HL-60/S4 treated with retinoic acid at 250 ng/mL for 4 days and 3 days (cell line): ENCODE measurements around the gene OBP2A.
"Not testable (repeated sequence)": the region's sequence is repeated elsewhere in the genome, so short reads cannot be mapped to it uniquely, and the experiment has no call there.

ENCODE experiments used
- in situ Hi-C: fragments of 300-500 bp; cut with MboI; formaldehyde crosslinking; loops from 2 replicates; pipeline ENCODE4 v1.7.0; 2022; ENCODE audit warnings: low sequenced_read_pairs

OBP2A gene

DNA sequence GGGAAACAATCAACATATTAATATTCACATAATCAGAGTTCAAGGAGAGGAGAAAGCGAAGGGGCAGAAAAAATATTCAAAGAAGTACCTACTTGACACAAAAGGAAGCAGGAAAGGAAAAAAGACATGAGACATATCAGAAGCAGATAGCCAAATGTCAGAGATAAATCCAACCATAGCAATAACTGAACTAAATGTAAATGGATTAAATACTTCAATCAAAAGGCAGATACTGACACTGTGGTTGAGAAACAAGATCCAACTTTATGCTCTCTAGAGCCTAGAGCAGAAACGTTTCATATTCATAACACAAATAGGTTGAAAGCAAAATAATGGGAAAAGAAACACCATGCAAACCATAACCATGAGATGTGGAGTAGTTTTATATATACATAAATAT, 36.5 kb upstream of the OBP2A start:
- in situ Hi-C loops = no loop called here

DNA sequence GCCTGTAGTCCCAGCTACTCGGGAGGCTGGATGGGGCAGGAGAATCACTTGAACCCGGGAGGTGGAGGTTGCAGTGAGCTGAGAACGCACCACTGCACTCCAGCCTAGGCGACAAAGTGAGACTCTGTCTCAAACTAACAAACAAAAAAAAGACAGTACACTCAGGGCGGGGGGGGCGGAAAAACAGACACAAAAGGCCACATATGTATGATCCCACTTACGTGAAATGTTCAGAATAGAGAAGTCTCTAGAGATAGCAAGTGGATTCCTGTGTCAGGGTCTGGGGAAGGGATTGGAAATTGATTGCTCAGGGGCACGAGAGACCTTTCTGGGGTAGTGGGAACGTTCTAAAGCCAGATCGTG, 33.7 kb upstream of the OBP2A start:
- in situ Hi-C loops = no loop called here

DNA sequence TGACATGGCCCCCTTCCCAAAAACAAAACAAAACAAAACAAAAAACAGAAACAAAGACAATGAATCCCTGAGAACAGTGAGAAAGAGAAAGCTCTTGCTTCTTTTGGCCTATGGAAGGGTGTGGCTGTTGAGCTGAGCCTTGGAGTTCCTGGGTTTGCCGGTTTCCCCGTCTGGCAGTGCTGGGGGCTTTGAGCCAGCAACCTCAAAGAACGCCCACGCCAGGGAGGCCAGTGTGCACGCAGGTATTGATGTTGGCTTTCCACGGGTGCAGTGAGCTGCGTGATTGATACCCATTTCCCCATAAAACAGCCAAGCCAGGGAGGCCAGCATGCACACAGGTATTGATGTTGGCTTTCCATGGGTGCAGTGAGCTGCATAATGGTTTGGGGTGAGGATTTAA, 33.0 kb upstream of the OBP2A start:
- in situ Hi-C loops = no loop called here

DNA sequence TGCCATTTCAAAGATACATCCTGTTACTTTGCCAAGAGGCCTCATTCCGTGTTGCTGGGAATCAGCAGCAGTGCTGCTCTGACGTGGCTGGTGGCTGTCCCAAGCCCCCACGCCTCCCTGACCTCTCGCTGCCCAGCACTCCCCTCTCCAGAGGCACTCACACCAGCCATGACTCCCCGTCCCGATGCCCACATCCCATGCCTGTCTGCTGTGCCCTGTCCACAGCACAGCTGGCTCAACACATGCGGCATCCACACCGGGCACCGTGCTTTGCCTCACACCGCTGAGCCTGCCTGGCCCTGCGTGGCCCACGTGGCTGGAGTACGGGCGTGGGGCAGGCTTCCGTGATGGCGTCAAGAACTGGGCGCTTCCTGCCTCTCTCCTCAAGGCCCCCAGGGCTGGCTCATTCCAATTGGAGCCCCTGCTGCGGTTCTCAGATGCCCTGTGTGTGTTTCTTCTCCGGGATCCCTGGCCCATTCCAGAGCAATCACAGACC, 32.5 kb upstream of the OBP2A start:
- in situ Hi-C loops = no loop called here

GRCh38 chr9:135513906-135514305, 32.0 kb upstream of the OBP2A start:
- in situ Hi-C loops = not testable (repeated sequence)

- in situ Hi-C loops = no loop called here
Observed at GRCh38 chr9:135514342-135515082, 31.4 kb upstream of the OBP2A start.

- in situ Hi-C loops = no loop called here
Observed at GRCh38 chr9:135515083-135515951, 30.6 kb upstream of the OBP2A start.

- in situ Hi-C loops = no loop called here
Observed at GRCh38 chr9:135516132-135516860, 29.6 kb upstream of the OBP2A start.

DNA sequence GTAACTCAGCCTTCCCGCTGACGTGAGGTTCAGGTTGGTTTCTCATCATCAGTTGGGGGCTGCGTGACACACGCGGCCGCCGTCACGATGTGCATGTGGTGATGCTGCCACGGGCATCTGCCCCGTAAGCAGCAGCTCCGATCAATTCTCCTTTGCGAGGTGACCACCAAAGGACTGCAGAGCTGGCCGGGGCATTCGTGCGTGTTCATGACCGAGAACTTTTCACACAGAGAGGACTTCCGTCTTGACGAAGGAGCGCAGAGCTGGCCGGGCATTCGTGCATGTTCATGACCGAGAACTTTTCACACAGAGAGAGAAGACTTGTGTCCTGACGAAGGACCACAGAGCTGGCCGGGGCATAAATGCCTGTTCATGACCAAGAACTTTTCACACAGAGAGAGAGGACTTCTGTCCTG, 28.5 kb upstream of the OBP2A start:
- in situ Hi-C loops = no loop called here

- in situ Hi-C loops = no loop called here
Observed at GRCh38 chr9:135519179-135519971, 26.6 kb upstream of the OBP2A start.

DNA sequence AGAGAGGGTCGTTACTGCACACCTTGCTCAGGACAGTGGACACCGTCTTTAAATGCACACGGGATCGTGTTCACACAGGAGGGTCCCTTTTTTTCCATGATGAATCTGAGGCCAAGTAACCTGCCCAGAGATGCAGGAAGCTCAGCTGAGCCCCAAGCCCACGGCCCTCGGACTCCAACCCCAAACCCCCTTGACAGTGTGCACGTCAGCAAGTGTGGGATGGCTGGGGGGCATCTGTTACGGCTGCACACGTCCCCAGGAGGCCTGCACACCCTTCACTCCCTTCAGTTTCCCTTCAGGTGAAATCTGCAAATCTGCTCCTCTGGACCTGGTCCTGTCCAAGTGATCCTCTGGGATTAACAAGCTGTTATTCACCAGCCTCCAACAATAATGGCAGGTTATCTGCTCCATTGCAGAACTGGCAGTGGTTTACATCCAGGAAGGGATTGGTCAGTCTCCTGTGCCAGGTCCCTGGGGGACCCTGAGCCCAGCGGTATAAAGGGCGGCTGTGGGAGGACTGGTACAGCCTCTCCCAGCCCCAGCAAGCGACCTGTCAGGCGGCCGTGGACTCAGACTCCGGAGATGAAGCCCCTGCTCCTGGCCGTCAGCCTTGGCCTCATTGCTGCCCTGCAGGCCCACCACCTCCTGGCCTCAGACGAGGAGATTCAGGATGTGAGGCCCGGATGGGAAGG, 24.9 kb upstream of the OBP2A start, which contains the start of gene LCN1:
Gene LCN1 (plus strand): TSS at position 525 of the 692 bp plus-strand sequence. CDS start 58 bp downstream, at position 583.
- in situ Hi-C loops = no loop called here

DNA sequence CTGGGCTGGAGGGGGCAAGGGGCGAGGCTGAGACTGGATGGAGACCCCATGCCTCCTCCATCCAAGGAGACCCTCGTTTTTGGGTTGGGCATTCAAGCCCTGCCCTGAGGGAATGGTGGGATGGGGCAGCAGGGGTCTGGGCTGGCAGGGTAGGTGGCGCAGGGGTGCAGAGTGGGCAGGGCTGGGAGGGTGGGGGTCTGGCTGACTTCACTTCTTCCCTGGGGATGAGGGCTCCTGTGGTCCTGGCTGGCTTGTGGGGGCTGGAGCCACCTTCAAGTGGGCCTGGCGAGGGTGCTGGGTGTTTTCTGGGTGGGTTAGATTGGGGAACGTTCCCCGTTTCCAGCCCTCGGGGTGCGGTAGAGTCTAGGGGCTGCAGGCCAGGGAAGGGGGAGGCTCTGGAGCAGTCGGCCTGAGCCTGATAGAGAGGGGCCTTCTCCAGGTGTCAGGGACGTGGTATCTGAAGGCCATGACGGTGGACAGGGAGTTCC, 24.3 kb upstream of the OBP2A start:
- in situ Hi-C loops = no loop called here

GRCh38 chr9:135522137-135522877, 23.6 kb upstream of the OBP2A start:
- in situ Hi-C loops = no loop called here

- in situ Hi-C loops = no loop called here
Observed at GRCh38 chr9:135522931-135523330, 23.0 kb upstream of the OBP2A start.

DNA sequence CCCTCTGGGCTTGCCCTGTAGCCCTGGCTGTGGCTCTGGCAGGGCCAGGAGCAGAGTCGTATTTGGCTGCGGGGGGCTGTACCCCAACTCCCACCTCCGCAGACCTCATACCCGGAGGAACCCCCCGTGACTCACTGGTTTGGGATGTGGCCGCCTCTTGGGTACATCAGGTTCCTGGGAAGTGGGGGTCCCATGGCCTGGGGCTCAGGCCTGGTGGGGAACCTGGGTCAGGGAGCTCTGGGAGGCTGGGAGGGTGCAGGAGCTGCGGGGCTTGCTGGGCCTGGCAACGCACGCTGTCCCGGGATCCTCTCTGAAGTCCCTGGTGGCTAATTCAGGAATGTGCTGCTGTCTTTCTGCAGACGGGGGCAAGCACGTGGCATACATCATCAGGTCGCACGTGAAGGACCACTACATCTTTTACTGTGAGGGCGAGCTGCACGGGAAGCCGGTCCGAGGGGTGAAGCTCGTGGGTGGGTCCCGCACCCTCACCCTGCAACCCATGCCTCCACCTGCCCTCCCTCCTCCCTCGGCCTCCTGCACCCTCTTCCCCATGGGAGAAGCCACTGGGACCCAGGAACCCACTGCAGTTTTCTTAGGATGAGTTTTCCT, 22.3 kb upstream of the OBP2A start:
- in situ Hi-C loops = no loop called here

GRCh38 chr9:135524130-135524861, 21.6 kb upstream of the OBP2A start:
- in situ Hi-C loops = no loop called here

DNA sequence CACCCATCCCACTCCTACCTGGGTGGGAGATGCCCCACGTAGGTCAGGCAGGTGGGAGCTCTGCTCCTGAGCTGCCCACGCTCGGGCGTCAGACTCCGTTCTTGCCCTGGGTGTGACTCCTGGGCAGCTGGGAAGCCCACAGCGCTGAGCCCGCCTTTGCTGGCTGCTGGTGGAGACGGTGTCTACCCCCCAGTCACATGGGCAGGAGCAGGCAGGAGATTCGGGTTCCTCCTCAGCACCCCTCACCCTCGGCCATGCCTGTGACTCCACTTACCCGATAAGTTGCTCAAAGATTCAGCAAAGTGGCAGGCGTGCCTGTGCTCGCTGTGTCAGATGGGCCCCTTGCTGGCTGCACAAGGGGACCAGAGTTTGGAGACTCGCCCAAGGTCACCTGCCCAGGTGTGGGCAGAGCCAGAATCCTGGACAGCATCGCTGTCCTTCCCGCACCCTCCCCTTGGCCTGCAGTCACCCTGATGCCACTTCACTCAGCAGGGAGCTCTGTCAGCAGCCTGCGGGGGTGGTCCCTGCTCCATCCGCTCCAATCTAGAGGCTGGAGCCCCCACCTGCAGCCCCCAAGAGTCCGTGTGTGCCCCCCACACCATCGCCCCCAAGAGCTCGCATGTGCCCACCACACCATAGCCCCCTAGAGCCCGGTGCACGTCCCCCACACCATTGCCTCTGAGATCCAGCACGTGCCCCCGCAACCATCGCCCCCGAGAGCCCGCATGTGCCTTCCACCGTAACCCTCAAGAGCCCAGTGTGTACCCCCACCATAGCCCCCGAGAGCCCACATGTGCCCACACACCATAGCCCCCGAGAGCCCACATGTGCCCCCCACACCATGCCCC, 20.5 kb upstream of the OBP2A start:
- in situ Hi-C loops = no loop called here
